HG03039 (cell line): ENCODE measurements around the gene GNAT2.

Source experiments
- ATAC-seq: cut with Tn5 transposase; IDR thresholded peaks from one replicate; pipeline ENCODE4 v1.9.1; 2021; ENCODE audit warnings: mild to moderate bottlenecking, moderate library complexity; ENCODE audit not compliant: unreplicated experiment

Gene GNAT2

GRCh38 chr1:109642626-109643025 is 23.2 kb upstream of the GNAT2 start:
- ATAC-seq: no peak

GRCh38 chr1:109641861-109642260 is 22.4 kb upstream of the GNAT2 start:
- no peak for ATAC-seq

GRCh38 chr1:109641078-109641740 is 21.8 kb upstream of the GNAT2 start:
- ATAC-seq: no peak

GRCh38 chr1:109640285-109640865 is 21.0 kb upstream of the GNAT2 start:
- ATAC-seq: no peak

- ATAC-seq: no peak
Measured at GRCh38 chr1:109639841-109640184, 20.4 kb upstream of the GNAT2 start.

GRCh38 chr1:109639063-109639840 is 19.8 kb upstream of the GNAT2 start:
- ATAC-seq: no peak

- no peak for ATAC-seq
Measured at GRCh38 chr1:109637446-109637845, 18.0 kb upstream of the GNAT2 start.

GRCh38 chr1:109636201-109636952 is 17.0 kb upstream of the GNAT2 start:
- ATAC-seq: no peak

- ATAC-seq: no peak
Measured at GRCh38 chr1:109635862-109636200, 16.4 kb upstream of the GNAT2 start.

- ATAC-seq: no peak
Measured at GRCh38 chr1:109634771-109635750, 15.6 kb upstream of the GNAT2 start.

GRCh38 chr1:109634292-109634691 is 14.9 kb upstream of the GNAT2 start:
- no peak for ATAC-seq

GRCh38 chr1:109632671-109633346 is 13.4 kb upstream of the GNAT2 start:
- no peak for ATAC-seq

GRCh38 chr1:109631513-109632505 is 12.4 kb upstream of the GNAT2 start:
- ATAC-seq: no peak

- no peak for ATAC-seq
Measured at GRCh38 chr1:109630898-109631512, 11.6 kb upstream of the GNAT2 start.

- ATAC-seq: no peak
Measured at GRCh38 chr1:109630081-109630897, 10.9 kb upstream of the GNAT2 start.

GRCh38 chr1:109629372-109630030 is 10.1 kb upstream of the GNAT2 start:
- ATAC-seq: no peak
